DMS53 treated with DMSO at 0.1 percent for 48 hours (cell line): ENCODE measurements around the gene NEK1.
"Not testable (repeated sequence)": the region's sequence is repeated elsewhere in the genome, so short reads cannot be mapped to it uniquely, and the experiment has no call there.

Experiments
- DNase-seq: peaks from one replicate; lab custom pipeline; 2025; ENCODE audit not compliant: unreplicated experiment; lab: John Stamatoyannopoulos, UW

Gene NEK1

DNA sequence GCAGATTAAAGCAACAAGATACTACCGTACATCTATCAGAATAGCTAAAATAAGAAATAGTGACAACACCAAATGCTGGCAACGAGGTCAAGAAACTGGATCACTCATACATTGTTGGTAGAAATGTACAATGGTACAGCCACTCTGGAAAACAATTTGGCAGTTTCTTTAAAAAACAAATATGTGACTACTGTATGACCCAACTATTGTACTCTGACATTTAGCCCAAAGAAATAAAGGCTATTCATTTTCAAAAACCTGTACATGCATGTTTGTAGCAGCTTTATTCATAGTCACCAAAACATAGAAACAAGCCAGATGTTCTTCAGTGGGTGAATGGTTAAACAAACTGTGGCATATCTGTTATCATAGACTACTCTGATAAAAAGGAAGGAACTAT is 16.2 kb upstream of the NEK1 start:
- no peak for DNase-seq

DNA sequence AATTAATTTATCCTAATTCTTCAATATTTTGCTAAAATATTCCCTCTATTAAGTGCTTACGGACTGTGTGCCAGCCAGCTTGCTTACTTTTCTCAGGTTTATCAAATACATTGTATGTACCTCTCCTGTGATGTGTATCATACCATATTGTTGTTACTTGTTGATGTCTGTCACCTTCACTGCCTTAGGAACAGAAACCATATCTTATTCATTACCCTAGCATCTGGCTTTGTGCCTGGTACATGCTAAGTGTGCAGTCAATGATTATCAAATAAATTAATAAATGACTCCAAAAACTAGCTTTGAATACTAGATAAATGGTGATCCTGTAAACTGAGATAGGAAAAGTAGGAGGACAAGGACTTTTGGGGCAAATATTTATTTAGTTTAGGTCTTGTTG is 14.9 kb upstream of the NEK1 start:
- no peak for DNase-seq

DNA sequence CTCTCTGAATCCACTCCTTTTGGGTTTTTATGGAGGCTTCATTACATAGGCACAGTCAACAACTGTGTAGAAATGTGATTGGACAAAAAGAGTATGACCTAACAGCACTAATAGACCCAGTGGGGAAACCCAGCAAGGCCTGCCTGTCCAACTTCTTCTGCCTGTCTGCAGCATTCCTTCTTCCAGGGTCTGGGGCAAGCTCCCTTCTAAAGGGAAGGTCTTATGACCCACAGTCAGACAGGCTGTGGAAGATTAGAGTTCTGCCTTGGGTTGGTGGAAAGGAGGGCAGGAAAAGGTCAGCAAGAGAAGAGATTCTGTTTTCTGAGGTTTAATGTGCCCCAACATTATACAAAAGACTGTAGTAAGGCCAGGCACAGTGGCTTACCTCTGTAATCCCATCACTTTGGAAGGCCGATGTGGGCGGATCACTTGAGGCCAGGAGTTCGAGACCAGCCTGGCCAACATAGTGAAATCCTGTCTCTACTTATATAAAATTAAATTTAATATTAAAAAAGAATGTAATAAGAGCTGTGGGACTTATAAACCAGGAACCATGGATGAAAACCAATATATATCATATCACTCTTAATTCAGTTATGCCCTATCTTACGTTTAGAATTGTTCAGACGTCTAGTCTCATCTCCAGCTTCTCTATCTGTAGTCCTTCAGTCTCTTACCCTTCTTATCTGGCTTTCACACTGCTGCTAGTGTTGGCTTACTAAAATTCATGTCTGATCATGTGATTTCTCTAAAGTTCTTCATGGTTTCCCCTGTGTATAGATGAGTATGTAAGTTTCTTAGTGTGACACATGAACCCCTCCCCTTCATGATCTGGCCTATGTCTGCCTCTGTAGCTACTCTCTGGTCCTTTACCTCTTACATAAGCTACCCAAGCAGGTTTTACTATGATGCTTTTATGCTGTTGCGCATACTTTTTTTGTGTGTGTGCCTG is 14.2 kb upstream of the NEK1 start:
- DNase-seq: no peak

DNA sequence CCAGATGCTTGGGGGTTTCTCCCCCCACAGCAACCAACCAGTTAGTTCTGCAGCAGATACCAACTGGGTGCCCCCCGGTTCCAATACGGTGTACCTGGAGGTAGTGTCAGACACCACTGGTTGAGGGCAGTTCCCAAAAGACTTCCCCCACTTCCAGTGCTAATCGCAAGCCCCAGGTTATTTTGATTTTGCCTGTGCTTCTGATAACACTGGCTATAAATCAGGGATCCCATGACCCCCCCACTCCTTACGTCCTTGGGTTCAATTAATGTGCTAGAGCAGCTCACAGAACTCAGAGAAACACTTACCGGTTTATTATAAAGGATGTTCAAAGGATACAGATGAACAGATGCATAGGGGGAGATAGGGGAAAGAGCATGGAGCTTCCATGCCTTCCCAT is 13.5 kb upstream of the NEK1 start:
- no peak for DNase-seq

DNA sequence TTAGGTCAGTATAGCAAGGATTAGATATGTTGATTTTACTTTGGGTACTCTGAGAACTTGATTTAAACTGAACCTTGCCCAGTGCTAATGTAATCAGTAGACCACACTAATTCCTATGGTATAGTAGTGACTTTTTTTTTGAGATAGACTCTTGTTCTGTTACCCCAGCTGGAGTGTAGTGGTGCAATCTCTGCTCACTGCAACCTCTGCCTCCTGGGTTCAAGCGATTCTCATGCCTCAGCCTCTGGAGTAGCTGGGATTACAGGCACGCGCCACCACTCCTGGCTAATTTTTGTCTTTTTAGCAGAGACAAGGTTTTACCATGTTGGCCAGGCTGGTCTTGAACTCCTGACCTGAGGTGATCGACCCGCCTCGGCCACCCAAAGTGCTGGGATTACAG is 11.6 kb upstream of the NEK1 start:
- DNase-seq: not testable (repeated sequence)

DNA sequence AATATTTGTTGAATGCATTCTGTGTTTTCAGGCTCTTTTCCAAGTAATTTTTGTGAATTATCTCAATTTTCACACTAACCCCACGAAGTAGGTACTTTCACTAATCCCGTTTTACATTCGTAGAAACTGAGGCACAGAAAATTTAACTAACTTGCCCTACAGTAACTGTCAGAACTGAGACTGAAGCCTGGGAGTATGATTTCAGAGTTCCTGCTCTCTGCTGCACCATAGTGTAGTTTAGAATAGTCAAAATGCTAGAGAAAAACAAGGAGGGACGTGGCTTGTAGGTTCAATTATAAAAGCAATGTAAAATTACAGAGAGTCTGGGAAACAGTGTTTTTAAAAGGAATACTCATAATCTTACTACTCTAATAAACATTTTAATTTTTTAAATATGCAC is 10.2 kb upstream of the NEK1 start:
- no peak for DNase-seq

DNA sequence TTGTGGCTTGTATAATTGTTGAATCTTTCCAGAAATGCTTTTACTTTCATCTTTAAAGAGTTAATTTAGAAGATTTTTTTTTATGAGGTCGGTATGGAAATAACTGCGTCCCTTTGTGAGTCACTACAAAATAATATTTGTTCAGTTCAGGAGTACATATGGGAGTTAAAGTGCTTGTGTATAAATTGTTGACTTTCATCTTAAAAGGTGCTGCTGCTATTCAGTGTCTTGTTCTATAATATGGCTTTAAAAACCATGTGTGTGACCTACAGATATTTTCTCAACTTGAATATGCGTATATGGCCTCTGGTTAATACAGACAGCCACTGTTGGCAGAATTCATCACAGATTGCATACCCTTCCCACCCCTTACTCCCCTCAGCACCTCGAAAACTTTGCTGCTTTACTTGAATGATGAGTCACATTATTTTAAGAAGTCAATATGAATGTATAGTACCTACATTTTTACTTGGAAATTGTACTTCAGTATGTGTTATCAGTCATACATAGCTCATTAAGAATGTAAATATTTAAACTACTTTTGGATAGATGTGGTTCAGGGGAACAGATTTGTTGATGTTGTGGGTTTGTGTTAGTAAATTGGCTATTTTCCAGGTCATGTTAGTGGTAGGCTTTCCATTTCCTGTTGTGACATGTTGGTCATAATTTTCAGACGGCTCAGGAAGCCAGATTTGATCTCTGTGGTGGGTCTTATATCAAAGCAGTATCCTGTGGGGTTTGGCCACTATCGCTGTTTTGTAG is 9.5 kb upstream of the NEK1 start:
- peak; percentile 41 for DNase-seq

DNA sequence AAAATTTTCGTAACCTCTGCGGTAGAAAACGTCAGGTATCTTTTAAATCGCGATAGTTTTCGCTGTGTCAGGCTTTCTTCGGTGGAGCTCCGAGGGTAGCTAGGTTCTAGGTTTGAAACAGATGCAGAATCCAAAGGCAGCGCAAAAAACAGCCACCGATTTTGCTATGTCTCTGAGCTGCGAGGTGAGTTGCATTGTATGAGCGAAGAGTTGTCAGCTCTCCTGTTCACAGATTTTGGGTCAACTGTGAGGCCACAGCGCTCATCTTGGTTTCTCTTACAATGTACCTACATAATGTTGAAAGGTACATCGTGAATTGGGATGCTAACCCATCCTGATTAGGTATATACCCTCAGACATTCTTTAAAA is 8.5 kb upstream of the NEK1 start:
- peak; percentile 27 for DNase-seq

DNA sequence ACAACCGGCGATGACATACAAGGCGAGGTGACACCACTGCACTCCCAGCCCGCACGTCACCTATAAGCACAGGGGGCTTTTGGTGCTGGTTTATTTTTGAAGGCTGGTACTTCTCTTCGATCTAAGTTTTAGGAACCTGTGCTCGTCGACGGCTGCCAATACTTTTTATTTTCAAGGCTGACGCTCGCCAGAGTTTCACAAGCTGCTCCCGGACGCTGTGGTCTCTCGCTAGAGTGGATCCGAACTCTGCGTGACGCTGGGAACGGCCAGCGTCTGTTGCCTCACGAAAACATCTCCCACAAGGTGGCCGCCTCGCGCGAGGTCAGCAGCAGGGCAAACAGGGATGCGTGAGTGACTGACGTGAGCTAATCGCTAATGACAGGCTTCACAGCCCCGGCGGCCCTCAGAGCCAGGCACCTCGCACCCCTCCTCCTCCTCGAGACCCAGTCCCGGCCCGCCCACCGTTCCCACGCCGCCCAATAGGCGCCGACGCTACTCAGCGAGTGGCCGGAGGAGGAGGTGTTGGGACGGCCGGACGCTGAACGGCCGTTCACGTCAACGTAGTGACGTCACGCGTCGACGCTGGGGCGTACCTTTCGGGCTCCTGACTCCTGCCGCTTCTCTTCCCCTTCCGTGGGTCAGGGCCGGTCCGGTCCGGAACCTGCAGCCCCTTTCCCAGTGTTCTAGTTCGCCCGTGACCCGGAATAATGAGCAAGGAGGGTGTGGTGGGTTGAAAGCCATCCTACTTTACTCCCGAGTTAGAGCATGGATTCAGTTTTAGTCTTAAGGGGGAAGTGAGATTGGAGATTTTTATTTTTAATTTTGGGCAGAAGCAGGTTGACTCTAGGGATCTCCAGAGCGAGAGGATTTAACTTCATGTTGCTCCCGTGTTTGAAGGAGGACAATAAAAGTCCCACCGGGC is 7.8 kb upstream of the NEK1 start, which contains the start of gene CLCN3:
Gene CLCN3, plus strand, starts transcription at position 621 of the 922 bp plus-strand sequence. CDS start 15,351 bp downstream, outside the sequence.
- DNase-seq: peak; percentile 91

DNA sequence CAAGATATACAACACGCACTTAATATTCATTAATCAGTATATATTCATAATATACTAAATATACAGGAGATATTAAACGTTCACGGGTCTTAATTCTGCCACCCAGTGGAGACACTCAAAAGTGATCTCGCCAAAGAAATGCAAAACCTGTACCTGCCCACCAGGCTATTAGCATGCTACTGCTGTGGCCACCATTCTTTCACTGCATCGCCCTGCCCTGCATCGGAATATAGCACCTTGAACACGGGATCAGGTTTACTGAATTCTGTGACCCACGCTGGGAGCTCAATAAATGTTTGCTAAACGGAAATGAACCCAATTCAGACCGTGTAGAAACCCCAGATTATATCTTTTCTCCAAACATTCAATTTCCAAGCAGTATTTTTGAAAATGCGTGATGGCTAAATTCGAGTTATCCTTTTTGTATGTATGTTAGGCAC is 7.2 kb upstream of the NEK1 start:
- DNase-seq: peak; percentile 45

DNA sequence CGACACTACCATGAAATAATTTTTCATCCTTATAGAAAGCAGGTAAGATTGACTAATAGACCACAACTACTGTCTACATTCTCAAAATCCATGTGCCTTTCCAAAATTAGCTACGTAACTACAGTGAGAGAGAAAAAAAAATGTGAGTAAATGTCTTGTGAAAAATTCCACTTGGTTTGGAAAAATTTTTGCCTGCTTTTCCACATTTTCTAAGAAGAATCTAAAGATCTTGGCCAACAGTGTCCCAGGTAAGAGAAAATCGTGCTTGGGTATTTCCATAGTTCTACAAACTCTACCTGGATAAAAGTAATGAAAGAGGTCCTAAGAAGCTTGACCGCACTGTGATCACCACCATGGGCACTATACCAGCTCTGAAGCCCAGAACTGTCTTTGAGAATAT is 6.6 kb upstream of the NEK1 start:
- DNase-seq: no peak

DNA sequence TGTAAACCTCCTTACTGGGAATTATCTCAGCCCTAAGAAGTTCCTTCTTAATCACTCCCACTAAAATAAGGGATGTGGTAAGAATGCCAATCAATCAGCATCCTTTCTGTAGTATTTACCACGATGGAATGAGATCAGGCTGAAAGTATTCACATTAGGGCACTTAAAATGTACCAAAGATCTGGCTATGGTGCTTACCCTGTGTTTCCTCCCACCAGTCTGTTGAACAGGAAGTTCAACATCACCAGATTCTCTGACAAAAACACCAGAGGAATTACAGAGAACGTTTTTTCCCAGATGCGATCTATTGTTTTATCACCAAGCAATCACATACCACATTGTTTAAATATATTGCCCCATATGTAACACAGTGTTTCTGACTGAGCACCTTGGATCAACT is 5.9 kb upstream of the NEK1 start:
- no peak for DNase-seq

DNA sequence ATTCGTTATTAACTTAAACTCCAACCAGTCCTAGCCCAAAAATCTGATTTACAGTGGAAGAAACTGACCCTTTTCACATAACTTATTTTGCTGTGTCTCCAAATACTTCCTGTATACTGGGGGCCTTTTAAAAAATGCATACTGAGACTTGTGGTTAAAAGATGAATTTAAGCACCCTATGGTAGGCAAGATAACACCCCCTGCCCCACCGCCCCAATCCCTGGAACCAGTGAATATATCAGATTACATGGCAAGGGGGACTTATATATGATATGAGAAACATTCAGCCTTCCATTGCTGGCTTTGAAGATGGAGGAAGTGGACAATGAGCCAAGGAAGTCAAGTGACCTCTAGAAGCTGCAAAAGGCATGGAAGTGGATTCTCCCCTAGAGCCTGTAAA is 4.9 kb upstream of the NEK1 start:
- no peak for DNase-seq

DNA sequence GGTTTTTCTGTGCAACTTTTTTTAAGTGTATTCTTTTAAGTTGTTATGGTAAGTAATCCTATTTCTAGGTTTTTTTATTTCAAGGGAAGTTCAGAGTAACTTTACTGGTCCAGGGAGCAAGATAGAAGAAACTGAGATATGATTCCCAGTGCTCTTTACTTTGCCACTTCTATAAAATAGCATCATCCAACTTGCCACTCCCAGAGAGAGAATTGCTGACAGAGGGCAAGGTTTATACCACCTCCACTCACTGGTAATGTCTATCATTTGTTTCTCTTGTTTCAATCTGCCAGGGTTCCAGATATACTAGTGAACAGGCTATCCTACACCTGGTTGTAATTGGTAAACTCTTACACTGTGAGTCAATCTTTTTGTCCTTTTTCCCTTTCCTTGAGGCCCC is 4.5 kb upstream of the NEK1 start:
- DNase-seq: no peak

DNA sequence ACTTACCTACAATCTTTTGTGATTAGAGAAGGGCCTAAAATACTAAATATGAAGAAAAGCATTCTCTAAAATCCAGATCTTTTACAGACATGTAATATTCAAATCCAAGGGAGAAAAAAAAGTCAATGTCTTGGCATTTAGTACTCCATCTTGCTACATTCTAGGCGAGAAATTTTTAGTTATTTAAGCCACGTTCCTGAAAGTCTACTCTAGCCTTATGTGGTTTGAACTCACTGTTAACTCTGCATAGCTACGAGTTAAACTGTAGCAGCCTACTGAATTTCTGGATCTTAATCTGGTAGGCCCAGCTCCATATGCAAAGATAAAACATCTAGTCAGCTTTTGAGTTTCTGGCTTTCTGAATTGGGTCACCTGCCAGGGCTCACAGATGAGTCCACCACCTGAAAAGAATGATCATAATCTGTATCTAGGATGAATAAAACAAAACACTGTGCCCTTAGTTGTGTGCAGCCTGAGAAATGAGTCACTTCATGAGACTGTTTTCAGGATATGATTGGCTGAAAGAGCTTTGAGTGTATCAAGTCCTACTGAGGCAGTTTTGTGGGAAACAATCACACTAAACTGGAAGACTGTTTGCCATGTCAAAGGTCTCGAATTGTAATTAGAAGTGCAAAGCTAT is 3.2 kb upstream of the NEK1 start:
- DNase-seq: no peak

DNA sequence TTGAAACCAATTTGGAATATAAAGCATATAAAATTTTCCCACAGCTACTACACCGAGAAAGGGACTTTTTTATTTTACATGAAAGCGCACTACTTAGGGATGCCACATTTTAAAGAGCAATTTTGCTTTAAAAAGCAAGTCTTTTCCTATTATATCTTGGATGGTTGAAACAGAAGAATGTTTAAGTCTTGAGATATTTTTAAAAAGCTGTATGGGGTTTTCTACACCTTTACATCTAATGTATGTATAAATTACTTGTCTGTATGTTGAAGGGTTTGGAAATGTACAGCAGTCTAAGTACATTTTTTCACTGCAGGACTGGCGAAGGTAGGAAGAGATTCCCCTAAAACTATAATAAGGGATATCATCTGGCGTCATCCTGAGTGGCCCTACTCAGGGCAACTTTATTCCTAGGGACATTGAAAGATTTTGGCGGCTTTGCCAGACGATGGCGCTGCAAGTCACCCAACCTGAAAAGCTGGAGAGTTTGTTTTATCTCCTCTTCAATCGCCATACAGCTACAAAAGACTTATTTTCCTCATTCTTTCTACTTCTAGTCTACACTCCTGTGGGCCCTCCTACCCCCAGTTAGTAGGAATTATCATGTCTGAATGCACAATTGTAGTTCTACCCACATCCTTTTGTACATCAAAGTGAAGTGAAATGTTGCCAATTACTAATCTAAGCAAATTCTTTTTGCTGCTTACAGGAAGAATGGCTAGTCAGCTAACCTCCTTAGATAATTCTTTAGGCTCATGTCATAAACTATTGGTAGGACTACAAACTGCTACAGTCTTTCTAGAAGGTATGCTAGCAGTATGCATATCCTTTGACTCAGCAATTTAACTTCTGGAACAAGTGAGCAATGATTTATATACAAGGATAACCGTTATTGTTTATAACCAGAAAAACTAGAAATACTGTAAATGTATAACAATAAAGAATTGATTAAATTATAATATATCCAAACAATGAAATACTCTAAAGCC is 782 bp upstream of the NEK1 start:
- peak; percentile 71 for DNase-seq

DNA sequence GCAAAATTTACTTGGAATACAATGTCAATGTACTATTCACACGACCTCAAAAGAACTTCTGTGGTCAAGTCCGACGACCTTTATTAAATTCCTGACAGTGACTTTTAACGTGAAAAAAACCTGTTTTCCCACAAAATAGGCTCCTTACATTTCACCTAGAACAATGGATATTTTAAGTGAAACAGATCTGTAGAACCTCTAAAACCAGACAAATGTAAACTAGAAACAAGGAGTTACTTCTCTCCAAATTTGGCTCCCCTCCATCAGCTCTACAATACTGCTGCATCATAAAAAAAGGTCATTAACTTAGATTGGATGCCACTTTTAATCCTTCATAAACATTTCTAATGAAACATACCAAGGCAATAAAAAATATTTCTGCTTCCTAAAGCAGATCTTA is 1.2 kb downstream of the NEK1 start:
- DNase-seq: no peak

DNA sequence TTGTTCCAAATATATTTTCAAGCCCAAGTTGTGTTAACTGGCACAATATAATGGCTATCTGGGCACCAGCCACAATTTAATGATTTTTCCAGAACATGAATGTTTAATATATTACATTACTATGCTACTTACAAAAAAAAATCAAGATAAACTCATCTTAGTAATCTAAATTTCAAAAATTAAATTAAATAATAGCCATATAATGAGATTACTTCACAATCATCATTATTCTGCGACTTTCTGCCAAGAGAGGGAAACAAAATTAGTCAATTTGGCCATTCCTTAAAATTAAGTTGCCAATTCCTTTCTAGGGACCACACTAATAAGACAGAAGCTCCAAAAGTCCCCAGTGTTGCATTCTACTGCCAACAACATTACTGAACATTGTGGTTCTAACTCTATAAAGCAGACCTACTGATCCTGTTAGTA is 7.5 kb downstream of the NEK1 start:
- DNase-seq: no peak

DNA sequence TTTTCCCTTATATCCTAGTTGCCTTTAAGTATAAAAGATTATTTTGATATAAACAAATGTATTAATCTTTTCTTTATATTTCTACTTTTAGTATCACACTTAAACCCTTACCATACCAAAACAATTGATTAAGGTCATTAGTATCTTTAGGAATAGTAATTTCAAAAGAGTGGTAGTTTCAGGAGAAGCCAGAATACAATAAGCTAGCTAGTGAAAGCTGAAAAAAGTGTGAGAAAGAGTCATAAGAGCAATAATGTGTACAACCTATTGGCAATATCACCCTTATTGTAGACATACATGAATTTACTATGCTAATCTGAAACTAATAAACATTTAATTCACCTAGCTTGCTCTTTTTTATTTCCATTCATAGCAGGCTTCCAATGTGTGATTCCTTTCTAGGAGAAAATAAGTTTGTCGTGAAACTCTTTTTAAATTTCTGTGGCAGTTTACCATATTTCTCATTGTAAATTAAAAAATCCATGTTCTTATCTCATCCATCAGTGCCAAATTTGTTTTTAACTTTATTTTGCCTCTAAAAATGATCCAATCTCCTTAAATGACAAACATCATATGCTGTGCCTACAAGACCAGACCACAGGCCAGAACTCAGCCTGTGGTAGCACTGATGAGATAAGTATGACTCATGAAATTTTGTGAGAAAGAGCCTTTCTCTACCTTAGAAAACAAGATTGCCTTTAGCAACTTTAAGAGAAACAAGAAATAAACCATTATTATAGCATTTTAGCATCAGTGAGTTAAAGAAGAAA is 8.1 kb downstream of the NEK1 start:
- DNase-seq: no peak
